H1 (cell line): Measurements from ENCODE around the gene SUCLG2. TPM values are rescaled to one million over a fixed set of nuclear protein-coding genes. Genes with fewer than 3 reads are reported as not detected.

Experiments used
- CTCF ChIA-PET: fragments of 300-600 bp; sonication (Branson Sonifier 250); formaldehyde crosslinking; loops from one replicate; lab custom pipeline; 2021; ENCODE audit not compliant: partially characterized antibody; lab: Charles Lee
- POLR2A ChIA-PET: fragments of 300-600 bp; sonication (Branson Sonifier 250); formaldehyde crosslinking; loops from one replicate; lab custom pipeline; 2021; ENCODE audit warnings: inconsistent platforms; ENCODE audit not compliant: partially characterized antibody; lab: Charles Lee
- DNase-seq, 2 experiments: peaks; one replicate each; pipeline versions ENCODE4 v3.0.0 to v3.0.0-alpha.2; 2010 to 2022; ENCODE audit warnings: low spot score in 2 of 2, low read depth in 1 of 2, mixed read lengths in 1 of 2
- FAIRE-seq: peaks from 2 replicates; lab custom pipeline; 2011; peaks lifted over from hg19 to GRCh38; lab: Jason Lieb, UNC
- H2AFZ ChIP-seq: 2 replicates; pipeline ENCODE4 v1.8.1; 2012; ENCODE audit warnings: low read length, inconsistent platforms
- H2AK5ac ChIP-seq: 2 replicates; pipeline ENCODE4 v1.6.1; 2013; ENCODE audit warnings: low read depth, low read length
- H2BK120ac ChIP-seq: replicated peaks from 2 replicates; pipeline ENCODE3; 2013; ENCODE audit warnings: low read depth, low read length, inconsistent platforms
- H2BK12ac ChIP-seq: 2 replicates; pipeline ENCODE4 v1.6.1; 2013; ENCODE audit warnings: low read depth, low read length
- H2BK15ac ChIP-seq: 2 replicates; pipeline ENCODE4 v1.6.1; 2013; ENCODE audit warnings: low read length
- H2BK20ac ChIP-seq: 2 replicates; pipeline ENCODE4 v1.6.1; 2013; ENCODE audit warnings: low read length
- H2BK5ac ChIP-seq: 2 replicates; pipeline ENCODE4 v1.6.1; 2013; ENCODE audit warnings: low read depth, low read length
- H3K14ac ChIP-seq: 2 replicates; pipeline ENCODE4 v1.6.1; 2013; ENCODE audit warnings: inconsistent platforms; ENCODE audit not compliant: insufficient read length
- H3K18ac ChIP-seq: 2 replicates; pipeline ENCODE4 v1.6.1; 2013; ENCODE audit warnings: low read length; ENCODE audit errors: extremely low read depth
- H3K23ac ChIP-seq: 2 replicates; pipeline ENCODE4 v1.6.1; 2013; ENCODE audit warnings: inconsistent platforms; ENCODE audit not compliant: insufficient read length
- H3K23me2 ChIP-seq: 2 replicates; pipeline ENCODE4 v1.6.1; 2013; ENCODE audit warnings: low read depth, low read length
- H3K27ac ChIP-seq: 2 replicates; pipeline ENCODE4 v1.6.1; 2011; ENCODE audit warnings: low read depth, low read length, inconsistent platforms
- H3K27me3 ChIP-seq, 4 experiments: replicated peaks in 1 of 4; 1 replicate in 1 of 4; 2 replicates in 3 of 4; pipeline versions ENCODE4 v1.6.1 to v1.8.1; 2011 to 2013; ENCODE audit warnings: low read length in 3 of 4, mild to moderate bottlenecking in 3 of 4, inconsistent platforms in 2 of 4, mixed read lengths in 2 of 4, moderate library complexity in 1 of 4; ENCODE audit not compliant: control insufficient read depth in 3 of 4, insufficient read depth in 3 of 4; ENCODE audit errors: extremely low read depth in 1 of 4
- H3K36me3 ChIP-seq, 4 experiments: 2 replicates each; pipeline versions ENCODE4 v1.6.1 to v1.8.1; 2011 to 2013; ENCODE audit warnings: mild to moderate bottlenecking in 4 of 4, low read length in 3 of 4, moderate library complexity in 2 of 4, control low read depth in 1 of 4, inconsistent platforms in 1 of 4; ENCODE audit not compliant: insufficient read depth in 4 of 4, control insufficient read depth in 2 of 4
- H3K4ac ChIP-seq: replicated peaks from 2 replicates; pipeline ENCODE3; 2013; ENCODE audit warnings: low read length, low read depth, mixed read lengths, inconsistent platforms; ENCODE audit not compliant: insufficient read length
- H3K4me1 ChIP-seq, 4 experiments: replicated peaks in 1 of 4; 1 replicate in 1 of 4; 2 replicates in 3 of 4; pipeline versions ENCODE4 v1.6.1 to v1.8.1; 2011 to 2013; ENCODE audit warnings: low read length in 3 of 4, inconsistent platforms in 2 of 4, mixed read lengths in 1 of 4; ENCODE audit not compliant: insufficient read depth in 4 of 4, control insufficient read depth in 3 of 4
- H3K4me2 ChIP-seq, 2 experiments: 2 replicates each; pipeline versions ENCODE4 v1.6.1 to v1.8.1; 2011 to 2013; ENCODE audit warnings: low read depth in 2 of 2, low read length in 2 of 2, control low read depth in 1 of 2, inconsistent platforms in 1 of 2, mild to moderate bottlenecking in 1 of 2; ENCODE audit not compliant: insufficient read depth in 1 of 2
- H3K4me3 ChIP-seq, 4 experiments: fragments of 200-600, 300-600 bp in 1 of 4; sonication (generic), shearing (Covaris generic), sonication (Bioruptor Twin) in 1 of 4; 2 replicates each; pipeline versions ENCODE4 v1.5.1 to v1.8.1; 2011 to 2016; ENCODE audit warnings: low read length in 4 of 4, low read depth in 3 of 4, control low read depth in 2 of 4, inconsistent platforms in 2 of 4, mild to moderate bottlenecking in 2 of 4, mixed read lengths in 1 of 4, moderate library complexity in 1 of 4; ENCODE audit not compliant: insufficient read depth in 2 of 4; ENCODE audit errors: extremely low read depth in 1 of 4
- H3K56ac ChIP-seq: replicated peaks from 2 replicates; pipeline ENCODE3; 2013; ENCODE audit warnings: low read depth, mild to moderate bottlenecking, mixed read lengths, low read length, inconsistent platforms; ENCODE audit not compliant: insufficient read length
- H3K79me1 ChIP-seq: 2 replicates; pipeline ENCODE4 v1.6.1; 2013; ENCODE audit warnings: low read depth, low read length, control low read depth
- H3K79me2 ChIP-seq, 2 experiments: 2 replicates each; pipeline versions ENCODE4 v1.6.1 to v1.8.1; 2012 to 2013; ENCODE audit warnings: low read length in 2 of 2, mild to moderate bottlenecking in 2 of 2, inconsistent platforms in 1 of 2; ENCODE audit not compliant: insufficient read depth in 2 of 2, control insufficient read depth in 1 of 2
- H3K9ac ChIP-seq, 4 experiments: replicated peaks in 1 of 4; 1 replicate in 1 of 4; 2 replicates in 3 of 4; pipeline versions ENCODE4 v1.6.1 to v1.8.1; 2011 to 2013; ENCODE audit warnings: low read depth in 3 of 4, low read length in 3 of 4, control low read depth in 2 of 4, mild to moderate bottlenecking in 2 of 4, moderate library complexity in 2 of 4, inconsistent platforms in 1 of 4; ENCODE audit errors: extremely low read depth in 1 of 4
- H3K9me3 ChIP-seq, 2 experiments: 2 replicates each; pipeline versions ENCODE4 v1.6.1 to v1.8.1; 2012 to 2013; ENCODE audit warnings: mild to moderate bottlenecking in 2 of 2, moderate library complexity in 2 of 2, control low read depth in 1 of 2, inconsistent platforms in 1 of 2, low read depth in 1 of 2, low read length in 1 of 2, mixed read lengths in 1 of 2; ENCODE audit not compliant: insufficient read depth in 2 of 2
- H4K20me1 ChIP-seq, 2 experiments: replicated peaks in 1 of 2; 2 replicates each; pipeline versions ENCODE3 to v1.8.1; 2011 to 2013; ENCODE audit warnings: inconsistent platforms in 2 of 2, low read length in 2 of 2, mild to moderate bottlenecking in 1 of 2; ENCODE audit not compliant: insufficient read depth in 2 of 2, control insufficient read depth in 1 of 2
- H4K5ac ChIP-seq: 2 replicates; pipeline ENCODE4 v1.6.1; 2013; ENCODE audit warnings: low read length, low read depth, mixed read lengths, inconsistent platforms; ENCODE audit not compliant: insufficient read length
- H4K8ac ChIP-seq: 2 replicates; pipeline ENCODE4 v1.8.0; 2013; ENCODE audit warnings: mild to moderate bottlenecking, moderate library complexity, low read length, inconsistent platforms; ENCODE audit not compliant: insufficient read depth; ENCODE audit errors: extremely low read depth
- H4K91ac ChIP-seq: replicated peaks from 2 replicates; pipeline ENCODE3; 2013; ENCODE audit warnings: low read length, mixed read lengths, inconsistent platforms; ENCODE audit not compliant: insufficient read length
- YY1 ChIP-seq: IDR thresholded peaks from 2 replicates; pipeline ENCODE4 v1.6.1; 2011; ENCODE audit warnings: low read depth, mild to moderate bottlenecking, low read length
- WGBS, 2 experiments: shearing (Covaris generic) in 1 of 2; methylation state at CpG; one replicate each; pipeline versions ENCODE4 v1.1.6 to v1.1.7; 2013 to 2015; ENCODE audit warnings: low lambda C conversion rate in 2 of 2, mixed read lengths in 2 of 2, inconsistent platforms in 1 of 2, low coverage in 1 of 2, missing lambda C conversion rate in 1 of 2; ENCODE audit not compliant: insufficient replicate concordance in 2 of 2, insufficient coverage in 1 of 2, insufficient read length in 1 of 2; ENCODE audit errors: extremely low coverage in 1 of 2, missing lambda C conversion rate in 1 of 2; 5-methylcytosine and 5-hydroxymethylcytosine counted together
- polyA plus RNA-seq, 7 experiments: library from polyadenylated mRNA; depleted of rRNA in 3 of 7; stranded (reverse) in 5 of 7; unstranded in 2 of 7; fragments of >200 nt in 5 of 7; fragments of 200-250 nt in 2 of 7; gene quantifications; 1 replicate in 5 of 7; 2 replicates in 1 of 7; 4 replicates in 1 of 7; pipeline versions ENCODE4 v1.2.1 to v1.2.3, GENCODE V29; 2011 to 2013; ENCODE audit warnings: missing spikeins in 2 of 7, mixed read lengths in 2 of 7
- total RNA-seq: library from RNA; stranded (reverse); fragmentation: NEBNext Ultra II Directional; extraction: Animal tissue kit (Norgen Biotek cat#: 25700); gene quantifications from 2 replicates; pipeline ENCODE4 v1.2.1, GENCODE V29; 2021

SUCLG2 gene
- total and polyA plus RNA-seq, 2 of the 8 experiments (the other 6 are each of a cell fraction or from before 2014, with no cell fraction given) = 12.9 to 46.2 TPM

DNA sequence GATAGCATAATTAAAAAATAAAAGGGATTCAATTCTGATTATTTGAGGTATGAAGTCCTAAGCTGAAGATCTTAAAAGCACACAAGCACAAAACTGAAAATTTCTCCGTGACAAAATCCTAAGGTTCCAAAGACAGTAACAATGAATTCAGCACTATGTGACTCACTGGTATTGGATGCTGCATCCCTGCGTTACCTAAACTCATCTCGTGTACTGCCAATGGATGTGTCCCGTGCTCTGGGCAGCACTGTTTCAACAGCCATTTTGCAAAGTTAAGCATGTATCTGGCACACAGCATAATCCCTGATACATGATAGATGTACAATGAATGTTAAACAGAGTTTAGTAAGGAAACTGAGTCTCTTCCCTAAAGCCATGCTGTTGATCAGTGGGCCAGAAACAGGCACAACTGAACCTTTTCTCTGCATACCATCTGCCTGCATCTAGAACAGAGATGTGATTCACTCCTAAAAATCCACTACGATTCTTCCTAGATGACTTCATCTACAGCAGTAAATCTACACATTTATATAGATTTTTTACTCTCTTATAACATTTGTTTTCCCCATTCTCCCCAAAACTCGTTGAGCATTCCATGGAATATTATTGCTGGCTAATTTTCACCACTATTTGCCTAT, 14.3 kb downstream of the SUCLG2 start:
- H3K9me3 ChIP-seq = no peaks in the 10 kb centered on the region
- no peaks in the 10 kb centered on the region for H3K23me2 ChIP-seq
- H3K56ac ChIP-seq = no peak overlapping the region
- H3K36me3 ChIP-seq = no peaks in the 10 kb centered on the region; a peak in 1 of 8 replicates
- ChIA-PET CTCF (interaction anchor here (0.6 kb wide), 1 partner anchor 15 kb away, joined by 3 read pairs; no protein-coding TSS in a partner anchor), POLR2A (interaction anchor here (1.3 kb wide), 1 partner anchor 10 kb away, joined by 4 read pairs; no protein-coding TSS in a partner anchor)
- H3K27ac ChIP-seq = no peak overlapping the region
- no peak overlapping the region for H2AFZ ChIP-seq
- no peak overlapping the region for H2BK5ac ChIP-seq
- H3K4me2 ChIP-seq = no peak overlapping the region
- TF ChIP-seq YY1 = no peak
- H3K18ac ChIP-seq = no peak overlapping the region
- no peak overlapping the region for H2BK20ac ChIP-seq
- H4K20me1 ChIP-seq = peaks cover 0 to 3% of the 10 kb centered on the region in 2 experiments
- DNase-seq (no peak), FAIRE-seq (no peak)
- no peaks in the 10 kb centered on the region for H3K4me1 ChIP-seq
- no peak overlapping the region for H4K8ac ChIP-seq
- H3K27me3 ChIP-seq = peaks cover 0 to 1% (median 0%) of the 10 kb centered on the region in 4 experiments; a peak in 1 of 7 replicates
- H4K91ac ChIP-seq = no peak overlapping the region
- no peak overlapping the region for H3K9ac ChIP-seq
- H3K23ac ChIP-seq = no peak overlapping the region
- H2AK5ac ChIP-seq = no peak overlapping the region
- WGBS, 2 experiments = 81% methylated on average over 6 of the region's 6 CpGs; no CpG with 5 or more reads in 1 of the 2 experiments
- peaks cover 0 to 8% of the 10 kb centered on the region in 2 experiments; a peak in 2 of 4 replicates for H3K79me2 ChIP-seq
- H3K14ac ChIP-seq = no peak overlapping the region
- H3K4me3 ChIP-seq = no peak overlapping the region
- H3K79me1 ChIP-seq = peaks cover 2% of the 10 kb centered on the region; the same call in 1 of the 2 replicates
- no peak overlapping the region for H2BK15ac ChIP-seq
- no peak overlapping the region for H3K4ac ChIP-seq
- no peak overlapping the region for H2BK120ac ChIP-seq
- no peak overlapping the region for H2BK12ac ChIP-seq
- H4K5ac ChIP-seq = no peak overlapping the region
